ENCODE measurements around the gene TPD52L1.

DNA sequence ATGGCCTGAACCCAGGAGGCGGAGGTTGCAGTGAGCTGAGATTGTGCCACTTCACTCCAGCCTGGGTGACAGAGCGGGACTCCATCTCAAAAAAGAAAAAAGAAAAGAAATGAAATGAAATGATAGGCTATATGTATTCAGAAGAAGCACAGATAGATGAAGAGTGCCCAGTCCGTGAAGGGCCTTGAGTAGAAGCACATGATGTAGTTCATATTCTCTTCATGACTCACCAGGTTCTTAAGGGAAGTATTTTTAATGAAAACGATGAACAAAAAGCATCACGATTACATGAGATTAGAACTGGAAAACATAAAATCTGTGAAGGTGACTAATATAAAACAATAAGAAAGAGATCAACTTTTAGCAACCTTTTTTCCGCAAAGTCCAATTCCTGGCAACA is 29.8 kb downstream of the TPD52L1 start:
- TF ChIP-seq, protein P1, sequence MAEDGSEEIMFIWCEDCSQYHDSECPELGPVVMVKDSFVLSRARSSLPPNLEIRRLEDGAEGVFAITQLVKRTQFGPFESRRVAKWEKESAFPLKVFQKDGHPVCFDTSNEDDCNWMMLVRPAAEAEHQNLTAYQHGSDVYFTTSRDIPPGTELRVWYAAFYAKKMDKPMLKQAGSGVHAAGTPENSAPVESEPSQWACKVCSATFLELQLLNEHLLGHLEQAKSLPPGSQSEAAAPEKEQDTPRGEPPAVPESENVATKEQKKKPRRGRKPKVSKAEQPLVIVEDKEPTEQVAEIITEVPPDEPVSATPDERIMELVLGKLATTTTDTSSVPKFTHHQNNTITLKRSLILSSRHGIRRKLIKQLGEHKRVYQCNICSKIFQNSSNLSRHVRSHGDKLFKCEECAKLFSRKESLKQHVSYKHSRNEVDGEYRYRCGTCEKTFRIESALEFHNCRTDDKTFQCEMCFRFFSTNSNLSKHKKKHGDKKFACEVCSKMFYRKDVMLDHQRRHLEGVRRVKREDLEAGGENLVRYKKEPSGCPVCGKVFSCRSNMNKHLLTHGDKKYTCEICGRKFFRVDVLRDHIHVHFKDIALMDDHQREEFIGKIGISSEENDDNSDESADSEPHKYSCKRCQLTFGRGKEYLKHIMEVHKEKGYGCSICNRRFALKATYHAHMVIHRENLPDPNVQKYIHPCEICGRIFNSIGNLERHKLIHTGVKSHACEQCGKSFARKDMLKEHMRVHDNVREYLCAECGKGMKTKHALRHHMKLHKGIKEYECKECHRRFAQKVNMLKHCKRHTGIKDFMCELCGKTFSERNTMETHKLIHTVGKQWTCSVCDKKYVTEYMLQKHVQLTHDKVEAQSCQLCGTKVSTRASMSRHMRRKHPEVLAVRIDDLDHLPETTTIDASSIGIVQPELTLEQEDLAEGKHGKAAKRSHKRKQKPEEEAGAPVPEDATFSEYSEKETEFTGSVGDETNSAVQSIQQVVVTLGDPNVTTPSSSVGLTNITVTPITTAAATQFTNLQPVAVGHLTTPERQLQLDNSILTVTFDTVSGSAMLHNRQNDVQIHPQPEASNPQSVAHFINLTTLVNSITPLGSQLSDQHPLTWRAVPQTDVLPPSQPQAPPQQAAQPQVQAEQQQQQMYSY (CRISPR knock-in tag; IDR thresholded peaks at IDR 0.05): no peak
- TF ChIP-seq, protein P2, sequence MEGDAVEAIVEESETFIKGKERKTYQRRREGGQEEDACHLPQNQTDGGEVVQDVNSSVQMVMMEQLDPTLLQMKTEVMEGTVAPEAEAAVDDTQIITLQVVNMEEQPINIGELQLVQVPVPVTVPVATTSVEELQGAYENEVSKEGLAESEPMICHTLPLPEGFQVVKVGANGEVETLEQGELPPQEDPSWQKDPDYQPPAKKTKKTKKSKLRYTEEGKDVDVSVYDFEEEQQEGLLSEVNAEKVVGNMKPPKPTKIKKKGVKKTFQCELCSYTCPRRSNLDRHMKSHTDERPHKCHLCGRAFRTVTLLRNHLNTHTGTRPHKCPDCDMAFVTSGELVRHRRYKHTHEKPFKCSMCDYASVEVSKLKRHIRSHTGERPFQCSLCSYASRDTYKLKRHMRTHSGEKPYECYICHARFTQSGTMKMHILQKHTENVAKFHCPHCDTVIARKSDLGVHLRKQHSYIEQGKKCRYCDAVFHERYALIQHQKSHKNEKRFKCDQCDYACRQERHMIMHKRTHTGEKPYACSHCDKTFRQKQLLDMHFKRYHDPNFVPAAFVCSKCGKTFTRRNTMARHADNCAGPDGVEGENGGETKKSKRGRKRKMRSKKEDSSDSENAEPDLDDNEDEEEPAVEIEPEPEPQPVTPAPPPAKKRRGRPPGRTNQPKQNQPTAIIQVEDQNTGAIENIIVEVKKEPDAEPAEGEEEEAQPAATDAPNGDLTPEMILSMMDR (IDR thresholded peaks at IDR 0.05 in 2 of 3, conservative IDR thresholded peaks at IDR 0.05 in 1 of 3; ENCODE audit: control insufficient read depth in 2 of 3, extremely low read depth in 1 of 3, insufficient read depth in 1 of 3, low read depth in 3 of 3, low read length in 3 of 3): no peak
- TF ChIP-seq, protein P3, sequence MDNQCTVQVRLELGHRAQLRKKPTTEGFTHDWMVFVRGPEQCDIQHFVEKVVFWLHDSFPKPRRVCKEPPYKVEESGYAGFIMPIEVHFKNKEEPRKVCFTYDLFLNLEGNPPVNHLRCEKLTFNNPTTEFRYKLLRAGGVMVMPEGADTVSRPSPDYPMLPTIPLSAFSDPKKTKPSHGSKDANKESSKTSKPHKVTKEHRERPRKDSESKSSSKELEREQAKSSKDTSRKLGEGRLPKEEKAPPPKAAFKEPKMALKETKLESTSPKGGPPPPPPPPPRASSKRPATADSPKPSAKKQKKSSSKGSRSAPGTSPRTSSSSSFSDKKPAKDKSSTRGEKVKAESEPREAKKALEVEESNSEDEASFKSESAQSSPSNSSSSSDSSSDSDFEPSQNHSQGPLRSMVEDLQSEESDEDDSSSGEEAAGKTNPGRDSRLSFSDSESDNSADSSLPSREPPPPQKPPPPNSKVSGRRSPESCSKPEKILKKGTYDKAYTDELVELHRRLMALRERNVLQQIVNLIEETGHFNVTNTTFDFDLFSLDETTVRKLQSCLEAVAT (IDR thresholded peaks at IDR 0.05): no peak
- TF ChIP-seq RCOR1 (conservative IDR thresholded peaks at IDR 0.05; ENCODE audit: low read depth, low read length) (no peak), SMC3 (IDR thresholded peaks at IDR 0.05; ENCODE audit: borderline replicate concordance, low read length) (no peak), EGR1 (IDR thresholded peaks at IDR 0.05; ENCODE audit: borderline replicate concordance in 1 of 2, low read depth in 2 of 2, low read length in 2 of 2) (no peak), EZH2 (IDR thresholded peaks at IDR 0.05; ENCODE audit: borderline replicate concordance, control insufficient read depth, low read depth, low read length) (no peak)

All from GM12878 (cell line).